K562 (cell line): ENCODE measurements around the gene BCKDK. TPM values are rescaled to one million over a fixed set of nuclear protein-coding genes. Genes with fewer than 3 reads are reported as not detected.

Source experiments
- ATAC-seq: fragments of 200-7000 bp; cut with Tn5 transposase; 3 replicates; pipeline ENCODE4 v1.9.1; 2020; ENCODE audit warnings: moderate library complexity
- BruUV-seq: library from RNA; stranded (reverse); fragments of 400-500 nt; replicated peaks from 2 replicates; lab custom pipeline; 2021; lab: Mats Ljungman, UMichigan
- CTCF ChIA-PET: fragments of 300-600 bp; formaldehyde crosslinking; extraction: SDS; loops from one replicate; lab custom pipeline; 2021; ENCODE audit warnings: low intra/inter-chr PET ratio; lab: Yijun Ruan, JAX
- POLR2A ChIA-PET: fragments of 300-600, 350-650 bp; sonication (Branson Sonifier 250); formaldehyde crosslinking; extraction: SDS; loops from one replicate; lab custom pipeline; 2021; ENCODE audit warnings: antibody characterized with exemption, inconsistent platforms; lab: Yijun Ruan, JAX
- DNase-seq, 4 experiments: peaks; one replicate each; pipeline versions ENCODE4 v3.0.0 to v3.0.0-alpha.2; 2011 to 2018; ENCODE audit warnings: low spot score in 3 of 4, mixed read lengths in 3 of 4; ENCODE audit errors: extremely low read depth in 1 of 4
- FAIRE-seq: peaks from 2 replicates; lab custom pipeline; 2011; peaks lifted over from hg19 to GRCh38; lab: Jason Lieb, UNC
- H2AFZ ChIP-seq: 2 replicates; pipeline ENCODE4 v1.6.0; 2011; ENCODE audit warnings: low read depth, low read length, control low read depth, inconsistent platforms
- H3K27ac ChIP-seq: fragments of 200-600 bp; 3 replicates; pipeline ENCODE4 v1.8.0; 2011; ENCODE audit warnings: low read depth, mild to moderate bottlenecking, control low read depth, inconsistent platforms, low read length, moderate library complexity, mixed read lengths; ENCODE audit errors: extremely low read depth
- H3K27me3 ChIP-seq, 2 experiments: fragments of 300-600 bp in 1 of 2; 2 replicates in 1 of 2; 3 replicates in 1 of 2; pipeline versions ENCODE4 v1.6.0 to v1.8.0; 2011; ENCODE audit warnings: inconsistent platforms in 2 of 2, low read length in 2 of 2, mild to moderate bottlenecking in 1 of 2, mixed read lengths in 1 of 2, moderate library complexity in 1 of 2; ENCODE audit not compliant: control insufficient read depth in 2 of 2, insufficient read depth in 2 of 2
- H3K36me3 ChIP-seq: fragments of 300-600 bp; 3 replicates; pipeline ENCODE4 v1.8.0; 2011; ENCODE audit warnings: mild to moderate bottlenecking, low read length, inconsistent platforms; ENCODE audit not compliant: control insufficient read depth, insufficient read depth
- H3K4me1 ChIP-seq, 2 experiments: fragments of 200-600 bp in 1 of 2; replicated peaks in 1 of 2; 2 replicates in 1 of 2; 3 replicates in 1 of 2; pipeline versions ENCODE4 v1.5.1 to v1.8.0; 2011; ENCODE audit warnings: inconsistent platforms in 2 of 2, low read length in 2 of 2, mild to moderate bottlenecking in 1 of 2, mixed read lengths in 1 of 2, moderate library complexity in 1 of 2; ENCODE audit not compliant: control insufficient read depth in 2 of 2, insufficient read depth in 2 of 2
- H3K4me2 ChIP-seq: 2 replicates; pipeline ENCODE4 v1.6.1; 2011; ENCODE audit warnings: low read length, control low read depth, inconsistent platforms, mixed read lengths; ENCODE audit not compliant: insufficient read depth
- H3K4me3 ChIP-seq: fragments of 200-600 bp; sonication (generic), shearing (Covaris generic); 2 replicates; pipeline ENCODE4 v1.5.1; 2016; ENCODE audit warnings: control low read depth, inconsistent platforms
- H3K79me2 ChIP-seq: fragments of 200-600 bp; 3 replicates; pipeline ENCODE4 v1.8.0; 2011; ENCODE audit warnings: low read length, inconsistent platforms; ENCODE audit not compliant: control insufficient read depth, insufficient read depth
- H3K9ac ChIP-seq, 2 experiments: 2 replicates each; pipeline versions ENCODE4 v1.6.0 to v1.6.1; 2011; ENCODE audit warnings: low read depth in 2 of 2, low read length in 2 of 2, control low read depth in 1 of 2, inconsistent platforms in 1 of 2, mild to moderate bottlenecking in 1 of 2, mixed read lengths in 1 of 2; ENCODE audit not compliant: insufficient read depth in 1 of 2
- H3K9me1 ChIP-seq: one replicate; pipeline ENCODE4 v1.6.0; 2011; ENCODE audit warnings: inconsistent platforms, mild to moderate bottlenecking, low read length, moderate library complexity; ENCODE audit not compliant: control insufficient read depth, insufficient read depth
- H3K9me3 ChIP-seq: replicated peaks from 2 replicates; pipeline ENCODE4 v1.5.1; 2011; ENCODE audit warnings: low read depth, low read length, inconsistent platforms; ENCODE audit not compliant: control insufficient read depth, insufficient read depth
- H4K20me1 ChIP-seq: replicated peaks from 2 replicates; pipeline ENCODE4 v1.6.1; 2011; ENCODE audit warnings: low read length, inconsistent platforms, mixed read lengths; ENCODE audit not compliant: control insufficient read depth, insufficient read depth
- BMI1 ChIP-seq: fragments of 150-350 bp; IDR thresholded peaks from 2 replicates; pipeline ENCODE4 v1.6.1; 2014; ENCODE audit warnings: low read length
- GMEB1 ChIP-seq: fragments of 250-450 bp; sonication (Bioruptor Pico); IDR thresholded peaks from 2 replicates; pipeline ENCODE4 v1.4.0; 2020; ENCODE audit warnings: mild to moderate bottlenecking
- HSF4 ChIP-seq: fragments of 250-450 bp; sonication (Bioruptor Pico); IDR thresholded peaks from 2 replicates; pipeline ENCODE4 v2.1.2; 2022; ENCODE audit warnings: mild to moderate bottlenecking, moderate library complexity, borderline replicate concordance
- L3MBTL2 ChIP-seq: fragments of 450-650 bp; IDR thresholded peaks from 2 replicates; pipeline ENCODE4 v1.6.1; 2016; ENCODE audit warnings: mild to moderate bottlenecking, moderate library complexity
- TEAD2 ChIP-seq: fragments of 450-650 bp; IDR thresholded peaks from 2 replicates; pipeline ENCODE4 v1.6.1; 2016; ENCODE audit warnings: missing genetic modification characterization, control low read depth, missing compliant biosample characterization
- ZBTB7A ChIP-seq: IDR thresholded peaks from 2 replicates; pipeline ENCODE4 v1.6.1; 2011; ENCODE audit warnings: low read depth, mild to moderate bottlenecking, low read length, moderate library complexity, borderline replicate concordance; ENCODE audit not compliant: control insufficient read depth
- ZBTB8A ChIP-seq: fragments of 450-650 bp; IDR thresholded peaks from 2 replicates; pipeline ENCODE4 v1.6.1; 2018; ENCODE audit warnings: mild to moderate bottlenecking, moderate library complexity; ENCODE audit not compliant: partially characterized antibody
- WGBS: fragments of 100-300 bp; shearing (Covaris generic); methylation state at CpG from one replicate; pipeline ENCODE4 v1.1.6; 2016; ENCODE audit warnings: low coverage, mixed read lengths; ENCODE audit not compliant: insufficient coverage; ENCODE audit errors: missing lambda C conversion rate; 5-methylcytosine and 5-hydroxymethylcytosine counted together
- in situ Hi-C: fragments of 300-500 bp; cut with MboI; formaldehyde crosslinking; loops from 4 replicates; pipeline ENCODE4 v1.15.0; 2018; ENCODE audit warnings: inconsistent platforms, mixed read lengths
- intact Hi-C: fragments of 100-400 bp; cut with micrococcal nuclease; formaldehyde crosslinking; loops from 2 replicates; pipeline ENCODE4 v1.14.2; 2022
- polyA plus RNA-seq, 8 experiments: library from polyadenylated mRNA; depleted of rRNA in 4 of 8; stranded (reverse) in 5 of 8; unstranded in 3 of 8; fragments of >200 nt; fragmentation: Nextera tagmentation in 2 of 8; fragmentation: Illumina TruSeq in 1 of 8; extraction: Ambion mirVana in 2 of 8; extraction: Trizol in 1 of 8; gene quantifications; 2 replicates each; pipeline versions ENCODE4 v1.2.1 to v1.2.3, GENCODE V29; 2011 to 2014; ENCODE audit warnings: inconsistent platforms in 1 of 8, missing spikeins in 1 of 8
- total RNA-seq, 7 experiments: library from RNA; depleted of rRNA in 6 of 7; stranded (reverse); fragments of >200 nt in 6 of 7; fragmentation: Illumina TruSeq in 2 of 7; extraction: Trizol in 2 of 7; gene quantifications; 2 replicates each; pipeline versions ENCODE4 v1.2.1 to v1.2.3, GENCODE V29; 2011 to 2021; ENCODE audit warnings: low replicate concordance in 1 of 7

BCKDK gene
- total and polyA plus RNA-seq, 9 of the 15 experiments (the other 6 are each of a cell fraction or from before 2014, with no cell fraction given), result 0.58 to 34.8 (median 13.1) TPM

DNA sequence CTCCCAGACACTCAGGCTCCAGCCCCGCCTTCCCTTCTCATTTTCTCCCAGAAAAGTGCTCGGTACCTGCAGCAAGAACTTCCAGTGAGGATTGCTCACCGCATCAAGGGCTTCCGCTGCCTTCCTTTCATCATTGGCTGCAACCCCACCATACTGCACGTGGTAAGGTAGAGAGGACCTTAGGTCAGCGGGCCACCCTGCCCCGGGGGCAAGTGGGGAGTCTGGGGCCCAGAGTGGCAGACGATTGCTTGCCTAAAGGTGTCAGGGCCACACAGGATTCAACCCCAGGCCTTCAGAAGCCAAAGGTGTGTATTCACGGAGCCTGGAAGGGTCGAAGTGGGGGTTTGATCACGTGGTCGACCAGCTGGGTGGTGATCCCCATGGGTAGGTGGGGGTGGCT is 1.4 kb downstream of the BCKDK start:
- Histone ChIP-seq H3K4me1 (peaks cover 8 to 36% of the 10 kb centered on the region in 2 experiments), H3K79me2 (peaks cover 13% of the 10 kb centered on the region), H3K4me3 (no peak overlapping the region), H3K9me3 (no peaks in the 10 kb centered on the region), H3K4me2 (no peak overlapping the region), H2AFZ (no peak overlapping the region), H4K20me1 (no peaks in the 10 kb centered on the region; the same call in 1 of the 2 replicates), H3K36me3 (peaks cover 46% of the 10 kb centered on the region; the same call in 2 of the 3 replicates), H3K9ac (peak overlapping the region in 1 of 2 experiments; percentile 36; a peak in 2 of 4 replicates), H3K27ac (no peak overlapping the region), H3K9me1 (no peaks in the 10 kb centered on the region), H3K27me3 (no peaks in the 10 kb centered on the region)
- intact Hi-C loops (loop anchor here (5.0 kb wide), 1 partner anchor 33 kb away; no protein-coding TSS in a partner anchor), in situ Hi-C loops (no loop called here)
- no TSS peak for BruUV-seq
- FAIRE-seq (no peak), ATAC-seq (no peak), DNase-seq (no peak)
- 85% methylated on average over 11 of the region's 12 CpGs for WGBS
- CTCF ChIA-PET, result no interaction called here
- TF ChIP-seq GMEB1 (no peak), HSF4 (CRISPR knock-in tag) (no peak), L3MBTL2 (no peak), TEAD2 (tag) (no peak), ZBTB8A (no peak), ZBTB7A (no peak), BMI1 (no peak)
- POLR2A ChIA-PET, result interaction anchor here (0.7 kb wide), 1 partner anchor 8 kb away, joined by 3 read pairs; the partner anchor contains the start of gene KAT8
